ENCODE data around the gene SAC3D1. TPM values are rescaled to one million over a fixed set of nuclear protein-coding genes. Genes with fewer than 3 reads are reported as not detected.

The SAC3D1 gene
- total and polyA plus RNA-seq, 2 of the 4 experiments (the other 2 are of a cell fraction), result 2.9 to 13.2 TPM

DNA sequence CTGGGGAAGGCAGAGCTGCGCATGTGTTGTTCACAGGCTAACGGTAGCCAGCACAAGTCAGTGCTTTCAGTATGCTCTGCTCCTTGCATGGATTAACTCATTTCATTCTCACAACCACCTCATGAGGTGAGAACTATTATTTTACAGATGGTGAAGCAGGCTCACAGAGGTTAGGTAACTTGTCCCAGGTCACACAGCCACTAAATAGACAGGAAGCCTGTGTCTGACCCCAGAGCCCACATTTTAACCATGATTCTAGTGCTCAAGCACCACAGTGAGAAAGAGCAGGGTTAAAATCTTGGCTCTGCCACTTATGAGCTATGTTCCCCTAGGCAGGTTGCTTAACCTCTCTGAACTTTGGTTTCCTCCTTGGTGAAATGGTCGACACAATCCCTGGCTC, 20.0 kb upstream of the SAC3D1 start:
- in situ Hi-C loops (cut with MboI; ENCODE audit: low sequenced_read_pairs) (no loop called here), intact Hi-C loops (cut with micrococcal nuclease) (no loop called here), dilution Hi-C loops (cut with HindIII; ENCODE audit: low sequenced_read_pairs, unreplicated experiment) (no loop called here)
- no peak for TF ChIP-seq BHLHE40 (IDR thresholded peaks at IDR 0.05; ENCODE audit: low read depth, low read length)
- Histone ChIP-seq H3K9ac (ENCODE audit: low read depth, low read length) (no peak overlapping the region), H3K4me2 (ENCODE audit: low read depth, low read length) (no peak overlapping the region), H2BK15ac (ENCODE audit: low read depth, low read length) (no peak overlapping the region), H3K14ac (replicated peaks; ENCODE audit: low read depth, low read length) (no peak overlapping the region), H2AK5ac (ENCODE audit: low read depth, low read length) (no peak overlapping the region), H3K9me1 (ENCODE audit: insufficient read depth, low read length) (peaks cover 18% of the 10 kb centered on the region), H2AFZ (replicated peaks; ENCODE audit: low read length, poor library complexity) (no peak overlapping the region), H2BK20ac (ENCODE audit: low read depth, low read length) (no peak overlapping the region), H4K5ac (ENCODE audit: low read depth, low read length) (no peak overlapping the region), H3K79me1 (ENCODE audit: low read depth in 1 of 2, low read length in 2 of 2) (peaks cover 8 to 18% of the 10 kb centered on the region in 2 experiments), H4K8ac (ENCODE audit: low read depth in 2 of 2, low read length in 2 of 2) (no peak overlapping the region), H4K91ac (ENCODE audit: insufficient read depth, low read depth, low read length) (no peak overlapping the region), H3K9me3 (ENCODE audit: control insufficient read depth, insufficient read depth, low read length) (no peaks in the 10 kb centered on the region), H3K4me3 (ENCODE audit: insufficient read depth, low read depth, low read length) (no peak overlapping the region), H3K56ac (ENCODE audit: extremely low read depth, insufficient read depth, low read length) (no peak overlapping the region), H3K27me3 (ENCODE audit: control insufficient read depth, insufficient read depth, low read length) (no peaks in the 10 kb centered on the region), H3K4ac (ENCODE audit: low read depth, low read length) (no peak overlapping the region), H4K20me1 (ENCODE audit: insufficient read depth, low read length) (no peaks in the 10 kb centered on the region), H3K27ac (ENCODE audit: insufficient read depth, low read length) (no peak overlapping the region), H2AK9ac (replicated peaks; ENCODE audit: low read depth, low read length, poor library complexity) (no peak overlapping the region), H3K36me3 (ENCODE audit: control insufficient read depth, insufficient read depth, low read length) (peaks cover 11% of the 10 kb centered on the region), H3K23ac (ENCODE audit: low read depth, low read length) (no peak overlapping the region; the same call in 1 of the 2 replicates), H3K18ac (ENCODE audit: low read depth, low read length) (no peak overlapping the region), H2BK120ac (ENCODE audit: low read depth, low read length) (no peak overlapping the region), H3K4me1 (ENCODE audit: control insufficient read depth, insufficient read depth, low read length) (no peaks in the 10 kb centered on the region), H2BK5ac (ENCODE audit: low read depth, low read length, poor library complexity, severe bottlenecking) (no peak overlapping the region)
- CTCF ChIA-PET, result no interaction called here
- no CpG with 5 or more reads among the region's 3 CpGs for WGBS, 2 experiments (ENCODE audit: extremely low coverage in 2 of 2, insufficient read length in 1 of 2)
- POLR2A ChIA-PET (ENCODE audit: unreplicated experiment), result no interaction called here
- DNase-seq (no peak), ATAC-seq (ENCODE audit: low read depth) (no peak)
- BruUV-seq (replicated peaks), result no TSS peak
